K562 (cell line): ENCODE data around the gene DENND5B. TPM values are rescaled to one million over a fixed set of nuclear protein-coding genes. Genes with fewer than 3 reads are reported as not detected.

Source experiments
- ATAC-seq: fragments of 200-7000 bp; cut with Tn5 transposase; 3 replicates; pipeline ENCODE4 v1.9.1; 2020; ENCODE audit warnings: moderate library complexity
- BruUV-seq: library from RNA; stranded (reverse); fragments of 400-500 nt; replicated peaks from 2 replicates; lab custom pipeline; 2021; lab: Mats Ljungman, UMichigan
- CTCF ChIA-PET: fragments of 300-600 bp; formaldehyde crosslinking; extraction: SDS; loops from one replicate; lab custom pipeline; 2021; ENCODE audit warnings: low intra/inter-chr PET ratio; lab: Yijun Ruan, JAX
- POLR2A ChIA-PET: fragments of 300-600, 350-650 bp; sonication (Branson Sonifier 250); formaldehyde crosslinking; extraction: SDS; loops from one replicate; lab custom pipeline; 2021; ENCODE audit warnings: antibody characterized with exemption, inconsistent platforms; lab: Yijun Ruan, JAX
- DNase-seq, 4 experiments: peaks; one replicate each; pipeline versions ENCODE4 v3.0.0 to v3.0.0-alpha.2; 2011 to 2018; ENCODE audit warnings: low spot score in 3 of 4, mixed read lengths in 3 of 4; ENCODE audit errors: extremely low read depth in 1 of 4
- FAIRE-seq: peaks from 2 replicates; lab custom pipeline; 2011; peaks lifted over from hg19 to GRCh38; lab: Jason Lieb, UNC
- H2AFZ ChIP-seq: 2 replicates; pipeline ENCODE4 v1.6.0; 2011; ENCODE audit warnings: low read depth, low read length, control low read depth, inconsistent platforms
- H3K27ac ChIP-seq: fragments of 200-600 bp; 3 replicates; pipeline ENCODE4 v1.8.0; 2011; ENCODE audit warnings: low read depth, mild to moderate bottlenecking, control low read depth, inconsistent platforms, low read length, moderate library complexity, mixed read lengths; ENCODE audit errors: extremely low read depth
- H3K27me3 ChIP-seq, 2 experiments: fragments of 300-600 bp in 1 of 2; 2 replicates in 1 of 2; 3 replicates in 1 of 2; pipeline versions ENCODE4 v1.6.0 to v1.8.0; 2011; ENCODE audit warnings: inconsistent platforms in 2 of 2, low read length in 2 of 2, mild to moderate bottlenecking in 1 of 2, mixed read lengths in 1 of 2, moderate library complexity in 1 of 2; ENCODE audit not compliant: control insufficient read depth in 2 of 2, insufficient read depth in 2 of 2
- H3K36me3 ChIP-seq: fragments of 300-600 bp; 3 replicates; pipeline ENCODE4 v1.8.0; 2011; ENCODE audit warnings: mild to moderate bottlenecking, low read length, inconsistent platforms; ENCODE audit not compliant: control insufficient read depth, insufficient read depth
- H3K4me1 ChIP-seq, 2 experiments: fragments of 200-600 bp in 1 of 2; replicated peaks in 1 of 2; 2 replicates in 1 of 2; 3 replicates in 1 of 2; pipeline versions ENCODE4 v1.5.1 to v1.8.0; 2011; ENCODE audit warnings: inconsistent platforms in 2 of 2, low read length in 2 of 2, mild to moderate bottlenecking in 1 of 2, mixed read lengths in 1 of 2, moderate library complexity in 1 of 2; ENCODE audit not compliant: control insufficient read depth in 2 of 2, insufficient read depth in 2 of 2
- H3K4me2 ChIP-seq: 2 replicates; pipeline ENCODE4 v1.6.1; 2011; ENCODE audit warnings: low read length, control low read depth, inconsistent platforms, mixed read lengths; ENCODE audit not compliant: insufficient read depth
- H3K4me3 ChIP-seq: fragments of 200-600 bp; sonication (generic), shearing (Covaris generic); 2 replicates; pipeline ENCODE4 v1.5.1; 2016; ENCODE audit warnings: control low read depth, inconsistent platforms
- H3K79me2 ChIP-seq: fragments of 200-600 bp; 3 replicates; pipeline ENCODE4 v1.8.0; 2011; ENCODE audit warnings: low read length, inconsistent platforms; ENCODE audit not compliant: control insufficient read depth, insufficient read depth
- H3K9ac ChIP-seq, 2 experiments: 2 replicates each; pipeline versions ENCODE4 v1.6.0 to v1.6.1; 2011; ENCODE audit warnings: low read depth in 2 of 2, low read length in 2 of 2, control low read depth in 1 of 2, inconsistent platforms in 1 of 2, mild to moderate bottlenecking in 1 of 2, mixed read lengths in 1 of 2; ENCODE audit not compliant: insufficient read depth in 1 of 2
- H3K9me1 ChIP-seq: one replicate; pipeline ENCODE4 v1.6.0; 2011; ENCODE audit warnings: inconsistent platforms, mild to moderate bottlenecking, low read length, moderate library complexity; ENCODE audit not compliant: control insufficient read depth, insufficient read depth
- H3K9me3 ChIP-seq: replicated peaks from 2 replicates; pipeline ENCODE4 v1.5.1; 2011; ENCODE audit warnings: low read depth, low read length, inconsistent platforms; ENCODE audit not compliant: control insufficient read depth, insufficient read depth
- H4K20me1 ChIP-seq: replicated peaks from 2 replicates; pipeline ENCODE4 v1.6.1; 2011; ENCODE audit warnings: low read length, inconsistent platforms, mixed read lengths; ENCODE audit not compliant: control insufficient read depth, insufficient read depth
- ATF1 ChIP-seq, 2 experiments: fragments of 450-650 bp in 1 of 2; IDR thresholded peaks; 2 replicates each; pipeline ENCODE4 v1.6.1; 2016; ENCODE audit warnings: missing compliant biosample characterization in 1 of 2, missing genetic modification characterization in 1 of 2
- ATF7 ChIP-seq: fragments of 450-650 bp; IDR thresholded peaks from 2 replicates; pipeline ENCODE4 v1.7.1; 2014; ENCODE audit warnings: mild to moderate bottlenecking, moderate library complexity
- CREM ChIP-seq: IDR thresholded peaks from 2 replicates; pipeline ENCODE4 v1.6.1; 2014; ENCODE audit warnings: antibody characterized with exemption, low read depth
- ETV1 ChIP-seq: fragments of 450-650 bp; conservative IDR thresholded peaks from 2 replicates; pipeline ENCODE4 v1.6.1; 2016; ENCODE audit warnings: missing genetic modification characterization, control low read depth, low read depth, missing compliant biosample characterization
- GABPA ChIP-seq: fragments of 200-800 bp; sonication (Bioruptor generic); conservative IDR thresholded peaks from 2 replicates; pipeline ENCODE4 v1.6.1; 2016; ENCODE audit warnings: low read depth, missing genetic modification characterization, missing compliant biosample characterization
- MCM3 ChIP-seq: fragments of 450-650 bp; IDR thresholded peaks from 2 replicates; pipeline ENCODE4 v1.6.1; 2016
- ZNF507 ChIP-seq: conservative IDR thresholded peaks from 2 replicates; pipeline ENCODE4 v1.6.1; 2017; ENCODE audit warnings: missing genetic modification characterization, missing compliant biosample characterization
- WGBS: fragments of 100-300 bp; shearing (Covaris generic); methylation state at CpG from one replicate; pipeline ENCODE4 v1.1.6; 2016; ENCODE audit warnings: low coverage, mixed read lengths; ENCODE audit not compliant: insufficient coverage; ENCODE audit errors: missing lambda C conversion rate; 5-methylcytosine and 5-hydroxymethylcytosine counted together
- in situ Hi-C: fragments of 300-500 bp; cut with MboI; formaldehyde crosslinking; loops from 4 replicates; pipeline ENCODE4 v1.15.0; 2018; ENCODE audit warnings: inconsistent platforms, mixed read lengths
- intact Hi-C: fragments of 100-400 bp; cut with micrococcal nuclease; formaldehyde crosslinking; loops from 2 replicates; pipeline ENCODE4 v1.14.2; 2022
- polyA plus RNA-seq, 8 experiments: library from polyadenylated mRNA; depleted of rRNA in 4 of 8; stranded (reverse) in 5 of 8; unstranded in 3 of 8; fragments of >200 nt; fragmentation: Nextera tagmentation in 2 of 8; fragmentation: Illumina TruSeq in 1 of 8; extraction: Ambion mirVana in 2 of 8; extraction: Trizol in 1 of 8; gene quantifications; 2 replicates each; pipeline versions ENCODE4 v1.2.1 to v1.2.3, GENCODE V29; 2011 to 2014; ENCODE audit warnings: inconsistent platforms in 1 of 8, missing spikeins in 1 of 8
- total RNA-seq, 7 experiments: library from RNA; depleted of rRNA in 6 of 7; stranded (reverse); fragments of >200 nt in 6 of 7; fragmentation: Illumina TruSeq in 2 of 7; extraction: Trizol in 2 of 7; gene quantifications; 2 replicates each; pipeline versions ENCODE4 v1.2.1 to v1.2.3, GENCODE V29; 2011 to 2021; ENCODE audit warnings: low replicate concordance in 1 of 7
- TF ChIP-seq, protein P1 (sequence below): fragments of 450-650 bp; formaldehyde crosslinking; IDR thresholded peaks from 2 replicates; pipeline ENCODE4 v1.4.0; 2022; ENCODE audit warnings: missing genetic modification characterization
- TF ChIP-seq, protein P2 (sequence below), 3 experiments: fragments of 200-800 bp in 1 of 3; fragments of 250-450 bp in 1 of 3; fragments of 450-650 bp in 1 of 3; sonication (Bioruptor Pico) in 1 of 3; sonication (Bioruptor generic) in 1 of 3; formaldehyde crosslinking in 1 of 3; IDR thresholded peaks; 2 replicates each; pipeline versions ENCODE4 v1.6.1 to v1.8.0; 2016 to 2022; ENCODE audit warnings: mild to moderate bottlenecking in 2 of 3, missing genetic modification characterization in 2 of 3, missing compliant biosample characterization in 1 of 3, moderate library complexity in 1 of 3
- TF ChIP-seq, protein P3 (sequence below): fragments of 250-450 bp; sonication (Bioruptor Pico); IDR thresholded peaks from 2 replicates; pipeline ENCODE4 v1.8.0; 2022; ENCODE audit warnings: inconsistent platforms, mild to moderate bottlenecking, moderate library complexity, borderline replicate concordance
- TF ChIP-seq, protein P4 (sequence below): fragments of 450-650 bp; IDR thresholded peaks from 2 replicates; pipeline ENCODE4 v1.7.1; 2018; ENCODE audit warnings: mild to moderate bottlenecking, low read depth; ENCODE audit not compliant: partially characterized antibody

The DENND5B gene
- total and polyA plus RNA-seq, 9 of the 15 experiments (the other 6 are each of a cell fraction or from before 2014, with no cell fraction given), result 0.99 to 6.0 (median 3.6) TPM

DNA sequence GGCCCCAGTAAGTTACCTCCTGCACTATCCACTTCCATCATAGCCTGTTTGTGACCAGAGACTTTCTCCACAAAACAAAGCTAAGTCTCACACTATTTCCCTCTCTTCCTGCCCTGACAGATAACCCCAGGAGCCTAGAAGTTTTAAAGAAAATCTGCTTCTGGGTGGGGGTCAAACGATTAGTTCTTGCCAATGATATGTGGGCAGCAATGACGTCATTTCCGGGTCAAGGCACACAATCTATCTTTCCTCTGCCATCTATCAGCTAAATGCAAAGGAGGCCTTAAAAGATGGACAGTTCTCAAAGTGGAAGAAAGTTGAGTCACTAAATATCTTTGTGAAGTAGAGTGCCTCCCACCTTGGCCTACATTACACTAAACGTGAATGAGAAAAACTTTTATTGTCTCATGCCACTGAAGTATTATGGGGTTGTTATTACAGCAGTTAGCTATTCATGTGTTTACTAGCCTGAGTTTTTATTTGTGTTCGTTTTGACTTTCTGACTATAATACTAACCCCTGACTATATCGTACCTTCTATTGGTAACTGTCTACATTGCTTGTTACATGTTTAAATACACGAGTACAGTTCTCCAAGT is 86.2 kb downstream of the DENND5B start:
- intact Hi-C loops (loop anchor here (10.0 kb wide), 1 partner anchor 130 kb away; no protein-coding TSS in a partner anchor), in situ Hi-C loops (no loop called here)
- CTCF ChIA-PET, result no interaction called here
- Histone ChIP-seq H3K27ac (no peak overlapping the region), H3K9ac (no peak overlapping the region), H2AFZ (no peak overlapping the region), H3K36me3 (no peaks in the 10 kb centered on the region), H3K27me3 (no peaks in the 10 kb centered on the region), H3K9me3 (no peaks in the 10 kb centered on the region), H3K4me1 (no peaks in the 10 kb centered on the region), H3K4me2 (no peak overlapping the region), H3K9me1 (no peaks in the 10 kb centered on the region), H4K20me1 (no peaks in the 10 kb centered on the region), H3K4me3 (no peak overlapping the region), H3K79me2 (no peaks in the 10 kb centered on the region)
- DNase-seq (peak in 1 of 4 experiments; percentile 9), FAIRE-seq (no peak), ATAC-seq (no peak)
- BruUV-seq, result no TSS peak
- POLR2A ChIA-PET, result interaction anchor here (0.8 to 1.4 kb wide), 3 partner anchors 11 to 28 kb away, joined by 3 read pairs; no protein-coding TSS in a partner anchor
- WGBS, result 11% methylated on average over 6 of the region's 7 CpGs
- TF ChIP-seq GABPA (peak; percentile 55; the same call in 1 of the 2 replicates), MCM3 (no peak), ZNF507 (peak; percentile 95), CREM (peak; percentile 62), ATF7 (peak; percentile 84), ETV1 (tag) (peak; percentile 61), ATF1 (CRISPR knock-in tag; IDR thresholded peaks at IDR 0.05) (no peak), ATF1 (tag; IDR thresholded peaks at IDR 0.05) (peak; percentile 74)
- TF ChIP-seq, protein P1, sequence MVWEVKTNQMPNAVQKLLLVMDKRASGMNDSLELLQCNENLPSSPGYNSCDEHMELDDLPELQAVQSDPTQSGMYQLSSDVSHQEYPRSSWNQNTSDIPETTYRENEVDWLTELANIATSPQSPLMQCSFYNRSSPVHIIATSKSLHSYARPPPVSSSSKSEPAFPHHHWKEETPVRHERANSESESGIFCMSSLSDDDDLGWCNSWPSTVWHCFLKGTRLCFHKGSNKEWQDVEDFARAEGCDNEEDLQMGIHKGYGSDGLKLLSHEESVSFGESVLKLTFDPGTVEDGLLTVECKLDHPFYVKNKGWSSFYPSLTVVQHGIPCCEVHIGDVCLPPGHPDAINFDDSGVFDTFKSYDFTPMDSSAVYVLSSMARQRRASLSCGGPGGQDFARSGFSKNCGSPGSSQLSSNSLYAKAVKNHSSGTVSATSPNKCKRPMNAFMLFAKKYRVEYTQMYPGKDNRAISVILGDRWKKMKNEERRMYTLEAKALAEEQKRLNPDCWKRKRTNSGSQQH (CRISPR knock-in tag), result no peak
- TF ChIP-seq, protein P2, sequence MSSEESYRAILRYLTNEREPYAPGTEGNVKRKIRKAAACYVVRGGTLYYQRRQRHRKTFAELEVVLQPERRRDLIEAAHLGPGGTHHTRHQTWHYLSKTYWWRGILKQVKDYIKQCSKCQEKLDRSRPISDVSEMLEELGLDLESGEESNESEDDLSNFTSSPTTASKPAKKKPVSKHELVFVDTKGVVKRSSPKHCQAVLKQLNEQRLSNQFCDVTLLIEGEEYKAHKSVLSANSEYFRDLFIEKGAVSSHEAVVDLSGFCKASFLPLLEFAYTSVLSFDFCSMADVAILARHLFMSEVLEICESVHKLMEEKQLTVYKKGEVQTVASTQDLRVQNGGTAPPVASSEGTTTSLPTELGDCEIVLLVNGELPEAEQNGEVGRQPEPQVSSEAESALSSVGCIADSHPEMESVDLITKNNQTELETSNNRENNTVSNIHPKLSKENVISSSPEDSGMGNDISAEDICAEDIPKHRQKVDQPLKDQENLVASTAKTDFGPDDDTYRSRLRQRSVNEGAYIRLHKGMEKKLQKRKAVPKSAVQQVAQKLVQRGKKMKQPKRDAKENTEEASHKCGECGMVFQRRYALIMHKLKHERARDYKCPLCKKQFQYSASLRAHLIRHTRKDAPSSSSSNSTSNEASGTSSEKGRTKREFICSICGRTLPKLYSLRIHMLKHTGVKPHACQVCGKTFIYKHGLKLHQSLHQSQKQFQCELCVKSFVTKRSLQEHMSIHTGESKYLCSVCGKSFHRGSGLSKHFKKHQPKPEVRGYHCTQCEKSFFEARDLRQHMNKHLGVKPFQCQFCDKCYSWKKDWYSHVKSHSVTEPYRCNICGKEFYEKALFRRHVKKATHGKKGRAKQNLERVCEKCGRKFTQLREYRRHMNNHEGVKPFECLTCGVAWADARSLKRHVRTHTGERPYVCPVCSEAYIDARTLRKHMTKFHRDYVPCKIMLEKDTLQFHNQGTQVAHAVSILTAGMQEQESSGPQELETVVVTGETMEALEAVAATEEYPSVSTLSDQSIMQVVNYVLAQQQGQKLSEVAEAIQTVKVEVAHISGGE (CRISPR knock-in tag; IDR thresholded peaks at IDR 0.05), result no peak
- TF ChIP-seq, protein P3, sequence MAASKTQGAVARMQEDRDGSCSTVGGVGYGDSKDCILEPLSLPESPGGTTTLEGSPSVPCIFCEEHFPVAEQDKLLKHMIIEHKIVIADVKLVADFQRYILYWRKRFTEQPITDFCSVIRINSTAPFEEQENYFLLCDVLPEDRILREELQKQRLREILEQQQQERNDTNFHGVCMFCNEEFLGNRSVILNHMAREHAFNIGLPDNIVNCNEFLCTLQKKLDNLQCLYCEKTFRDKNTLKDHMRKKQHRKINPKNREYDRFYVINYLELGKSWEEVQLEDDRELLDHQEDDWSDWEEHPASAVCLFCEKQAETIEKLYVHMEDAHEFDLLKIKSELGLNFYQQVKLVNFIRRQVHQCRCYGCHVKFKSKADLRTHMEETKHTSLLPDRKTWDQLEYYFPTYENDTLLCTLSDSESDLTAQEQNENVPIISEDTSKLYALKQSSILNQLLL (CRISPR knock-in tag), result no peak
- TF ChIP-seq, protein P4, sequence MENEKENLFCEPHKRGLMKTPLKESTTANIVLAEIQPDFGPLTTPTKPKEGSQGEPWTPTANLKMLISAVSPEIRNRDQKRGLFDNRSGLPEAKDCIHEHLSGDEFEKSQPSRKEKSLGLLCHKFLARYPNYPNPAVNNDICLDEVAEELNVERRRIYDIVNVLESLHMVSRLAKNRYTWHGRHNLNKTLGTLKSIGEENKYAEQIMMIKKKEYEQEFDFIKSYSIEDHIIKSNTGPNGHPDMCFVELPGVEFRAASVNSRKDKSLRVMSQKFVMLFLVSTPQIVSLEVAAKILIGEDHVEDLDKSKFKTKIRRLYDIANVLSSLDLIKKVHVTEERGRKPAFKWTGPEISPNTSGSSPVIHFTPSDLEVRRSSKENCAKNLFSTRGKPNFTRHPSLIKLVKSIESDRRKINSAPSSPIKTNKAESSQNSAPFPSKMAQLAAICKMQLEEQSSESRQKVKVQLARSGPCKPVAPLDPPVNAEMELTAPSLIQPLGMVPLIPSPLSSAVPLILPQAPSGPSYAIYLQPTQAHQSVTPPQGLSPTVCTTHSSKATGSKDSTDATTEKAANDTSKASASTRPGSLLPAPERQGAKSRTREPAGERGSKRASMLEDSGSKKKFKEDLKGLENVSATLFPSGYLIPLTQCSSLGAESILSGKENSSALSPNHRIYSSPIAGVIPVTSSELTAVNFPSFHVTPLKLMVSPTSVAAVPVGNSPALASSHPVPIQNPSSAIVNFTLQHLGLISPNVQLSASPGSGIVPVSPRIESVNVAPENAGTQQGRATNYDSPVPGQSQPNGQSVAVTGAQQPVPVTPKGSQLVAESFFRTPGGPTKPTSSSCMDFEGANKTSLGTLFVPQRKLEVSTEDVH, result no peak
